AG04450 (cell line): ENCODE data around the gene SCG3. TPM values are rescaled to one million over a fixed set of nuclear protein-coding genes. Genes with fewer than 3 reads are reported as not detected.

ENCODE experiments used
- CTCF ChIA-PET: fragments of 300-600, 350-600 bp; formaldehyde crosslinking; extraction: SDS; loops from one replicate; lab custom pipeline; 2022; ENCODE audit warnings: antibody characterized with exemption, inconsistent platforms; lab: Charles Lee
- POLR2A ChIA-PET: fragments of 350-600 bp; formaldehyde crosslinking; extraction: SDS; loops from one replicate; lab custom pipeline; 2021; ENCODE audit warnings: antibody characterized with exemption, inconsistent platforms; lab: Yijun Ruan, JAX
- DNase-seq: peaks from one replicate; pipeline ENCODE4 v3.0.0-alpha.2; 2011; ENCODE audit warnings: low read depth, low spot score
- H3K27ac ChIP-seq: one replicate; pipeline ENCODE4 v1.5.1; 2012; ENCODE audit warnings: low read depth, low read length, control low read depth
- H3K27me3 ChIP-seq: one replicate; pipeline ENCODE4 v1.6.0; 2012; ENCODE audit warnings: low read length; ENCODE audit not compliant: control insufficient read depth, insufficient read depth
- H3K4me3 ChIP-seq: 2 replicates; pipeline ENCODE4 v1.5.1; 2011; ENCODE audit warnings: mild to moderate bottlenecking, low read depth, low read length, control low read depth
- H3K9me3 ChIP-seq: 2 replicates; pipeline ENCODE4 v1.5.1; 2012; ENCODE audit warnings: low read length; ENCODE audit not compliant: control insufficient read depth, insufficient read depth
- CTCF ChIP-seq: IDR thresholded peaks from 2 replicates; pipeline ENCODE4 v1.5.1; 2011; ENCODE audit warnings: low read depth, low read length, control low read depth, inconsistent platforms
- polyA plus RNA-seq: library from polyadenylated mRNA; depleted of rRNA; stranded (reverse); fragments of >200 nt; gene quantifications from 2 replicates; pipeline ENCODE4 v1.2.3, GENCODE V29; 2011

The SCG3 gene
- polyA plus RNA-seq, 1 experiment, result not detected

- ChIA-PET POLR2A (no interaction called here), CTCF (no interaction called here)
- H3K27ac ChIP-seq, result no peak overlapping the region
- no peak overlapping the region for H3K4me3 ChIP-seq
- no peaks in the 10 kb centered on the region for H3K27me3 ChIP-seq
- TF ChIP-seq CTCF, result no peak
- no peak for DNase-seq
- H3K9me3 ChIP-seq, result no peaks in the 10 kb centered on the region
Measured at GRCh38 chr15:51718219-51718618, 36.9 kb downstream of the SCG3 start.

GRCh38 chr15:51718746-51719145, 37.4 kb downstream of the SCG3 start:
- POLR2A ChIA-PET, result no interaction called here
- Histone ChIP-seq H3K9me3 (no peaks in the 10 kb centered on the region), H3K4me3 (no peak overlapping the region), H3K27me3 (no peaks in the 10 kb centered on the region), H3K27ac (no peak overlapping the region)
- CTCF ChIA-PET, result no interaction called here
- no peak for TF ChIP-seq CTCF
- DNase-seq, result no peak

GRCh38 chr15:51720201-51720995, 39.1 kb downstream of the SCG3 start:
- H3K27ac ChIP-seq, result no peak overlapping the region
- CTCF ChIA-PET, result interaction anchor here (1.2 kb wide), 1 partner anchor 70 kb away, joined by 3 read pairs; no protein-coding TSS in a partner anchor
- no peaks in the 10 kb centered on the region for H3K9me3 ChIP-seq
- TF ChIP-seq CTCF, result no peak
- H3K27me3 ChIP-seq, result no peaks in the 10 kb centered on the region
- POLR2A ChIA-PET, result no interaction called here
- DNase-seq, result no peak
- H3K4me3 ChIP-seq, result no peak overlapping the region

GRCh38 chr15:51721199-51721960, 40.1 kb downstream of the SCG3 start:
- H3K27ac ChIP-seq, result no peak overlapping the region
- DNase-seq, result no peak
- no peaks in the 10 kb centered on the region for H3K9me3 ChIP-seq
- ChIA-PET CTCF (interaction anchor here (0.6 kb wide), 1 partner anchor 56 kb away, joined by 3 read pairs; no protein-coding TSS in a partner anchor), POLR2A (no interaction called here)
- no peak for TF ChIP-seq CTCF
- no peaks in the 10 kb centered on the region for H3K27me3 ChIP-seq
- H3K4me3 ChIP-seq, result no peak overlapping the region

GRCh38 chr15:51724199-51724598, 42.9 kb downstream of the SCG3 start:
- H3K4me3 ChIP-seq, result no peak overlapping the region
- CTCF ChIA-PET, result interaction anchor here (2.2 kb wide), 1 partner anchor 52 kb away, joined by 7 read pairs; no protein-coding TSS in a partner anchor
- no peaks in the 10 kb centered on the region for H3K27me3 ChIP-seq
- no peaks in the 10 kb centered on the region for H3K9me3 ChIP-seq
- TF ChIP-seq CTCF, result no peak
- DNase-seq, result no peak
- no peak overlapping the region for H3K27ac ChIP-seq
- POLR2A ChIA-PET, result interaction anchor here (0.6 kb wide), 1 partner anchor 74 kb away, joined by 4 read pairs; no protein-coding TSS in a partner anchor
